Ishikawa (cell line): ENCODE results near the gene ENTPD1.

Experiments used
- CEBPB ChIP-seq: IDR thresholded peaks from 2 replicates; pipeline ENCODE4 v1.6.1; 2012
- CREB1 ChIP-seq: IDR thresholded peaks from 2 replicates; pipeline ENCODE4 v1.6.1; 2012; ENCODE audit warnings: low read depth
- EGR1 ChIP-seq: IDR thresholded peaks from 2 replicates; pipeline ENCODE4 v1.6.1; 2012
- EP300 ChIP-seq: IDR thresholded peaks from 2 replicates; pipeline ENCODE4 v1.6.1; 2012; ENCODE audit warnings: borderline replicate concordance
- FOXM1 ChIP-seq: IDR thresholded peaks from 2 replicates; pipeline ENCODE4 v1.6.1; 2012; ENCODE audit warnings: low read depth, borderline replicate concordance
- NFIC ChIP-seq: IDR thresholded peaks from 2 replicates; pipeline ENCODE4 v1.6.1; 2012
- RAD21 ChIP-seq: IDR thresholded peaks from 2 replicates; pipeline ENCODE4 v1.6.1; 2012; ENCODE audit warnings: low read depth
- TAF1 ChIP-seq: IDR thresholded peaks from 2 replicates; pipeline ENCODE4 v1.6.1; 2012; ENCODE audit warnings: low read depth, mild to moderate bottlenecking
- TCF12 ChIP-seq: IDR thresholded peaks from 2 replicates; pipeline ENCODE4 v1.6.1; 2012; ENCODE audit warnings: low read depth
- TEAD4 ChIP-seq: IDR thresholded peaks from 2 replicates; pipeline ENCODE4 v1.6.1; 2012
- YY1 ChIP-seq: IDR thresholded peaks from 2 replicates; pipeline ENCODE4 v1.6.1; 2012; ENCODE audit warnings: low read depth
- ZBTB7A ChIP-seq: IDR thresholded peaks from 2 replicates; pipeline ENCODE4 v1.6.1; 2012; ENCODE audit warnings: low read depth
- TF ChIP-seq, protein P1 (sequence below): IDR thresholded peaks from 2 replicates; pipeline ENCODE4 v1.6.1; 2012
- TF ChIP-seq, protein P2 (sequence below): IDR thresholded peaks from 2 replicates; pipeline ENCODE4 v1.6.1; 2012; ENCODE audit warnings: low read depth, mild to moderate bottlenecking
- TF ChIP-seq, protein P3 (sequence below): IDR thresholded peaks from 2 replicates; pipeline ENCODE4 v1.6.1; 2012

The ENTPD1 gene

DNA sequence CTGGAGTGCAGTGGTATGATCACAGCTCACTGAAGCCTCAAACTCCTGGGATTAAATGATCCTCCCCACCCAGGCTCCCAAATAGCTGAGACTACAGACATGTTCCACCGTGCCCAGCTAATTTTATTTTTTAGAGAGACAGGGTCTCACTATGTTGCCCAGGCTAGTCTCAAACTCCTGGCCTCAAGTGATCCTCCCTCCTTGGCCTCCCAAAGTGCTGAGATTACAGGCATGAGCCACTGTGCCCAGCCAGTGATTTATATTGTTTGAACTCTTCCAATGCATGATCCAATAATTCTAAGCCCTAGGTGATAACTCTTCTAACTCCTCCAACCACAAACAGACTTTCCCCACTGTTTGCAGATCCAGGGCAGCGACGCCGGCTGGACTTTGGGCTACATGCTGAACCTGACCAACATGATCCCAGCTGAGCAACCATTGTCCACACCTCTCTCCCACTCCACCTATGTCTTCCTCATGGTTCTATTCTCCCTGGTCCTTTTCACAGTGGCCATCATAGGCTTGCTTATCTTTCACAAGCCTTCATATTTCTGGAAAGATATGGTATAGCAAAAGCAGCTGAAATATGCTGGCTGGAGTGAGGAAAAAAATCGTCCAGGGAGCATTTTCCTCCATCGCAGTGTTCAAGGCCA is 110.0 kb downstream of the ENTPD1 start:
- TF ChIP-seq ZBTB7A (no peak), EGR1 (no peak), TEAD4 (no peak), YY1 (no peak)
- TF ChIP-seq, protein P1, sequence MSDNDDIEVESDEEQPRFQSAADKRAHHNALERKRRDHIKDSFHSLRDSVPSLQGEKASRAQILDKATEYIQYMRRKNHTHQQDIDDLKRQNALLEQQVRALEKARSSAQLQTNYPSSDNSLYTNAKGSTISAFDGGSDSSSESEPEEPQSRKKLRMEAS = no peak
- TF ChIP-seq, protein P2, sequence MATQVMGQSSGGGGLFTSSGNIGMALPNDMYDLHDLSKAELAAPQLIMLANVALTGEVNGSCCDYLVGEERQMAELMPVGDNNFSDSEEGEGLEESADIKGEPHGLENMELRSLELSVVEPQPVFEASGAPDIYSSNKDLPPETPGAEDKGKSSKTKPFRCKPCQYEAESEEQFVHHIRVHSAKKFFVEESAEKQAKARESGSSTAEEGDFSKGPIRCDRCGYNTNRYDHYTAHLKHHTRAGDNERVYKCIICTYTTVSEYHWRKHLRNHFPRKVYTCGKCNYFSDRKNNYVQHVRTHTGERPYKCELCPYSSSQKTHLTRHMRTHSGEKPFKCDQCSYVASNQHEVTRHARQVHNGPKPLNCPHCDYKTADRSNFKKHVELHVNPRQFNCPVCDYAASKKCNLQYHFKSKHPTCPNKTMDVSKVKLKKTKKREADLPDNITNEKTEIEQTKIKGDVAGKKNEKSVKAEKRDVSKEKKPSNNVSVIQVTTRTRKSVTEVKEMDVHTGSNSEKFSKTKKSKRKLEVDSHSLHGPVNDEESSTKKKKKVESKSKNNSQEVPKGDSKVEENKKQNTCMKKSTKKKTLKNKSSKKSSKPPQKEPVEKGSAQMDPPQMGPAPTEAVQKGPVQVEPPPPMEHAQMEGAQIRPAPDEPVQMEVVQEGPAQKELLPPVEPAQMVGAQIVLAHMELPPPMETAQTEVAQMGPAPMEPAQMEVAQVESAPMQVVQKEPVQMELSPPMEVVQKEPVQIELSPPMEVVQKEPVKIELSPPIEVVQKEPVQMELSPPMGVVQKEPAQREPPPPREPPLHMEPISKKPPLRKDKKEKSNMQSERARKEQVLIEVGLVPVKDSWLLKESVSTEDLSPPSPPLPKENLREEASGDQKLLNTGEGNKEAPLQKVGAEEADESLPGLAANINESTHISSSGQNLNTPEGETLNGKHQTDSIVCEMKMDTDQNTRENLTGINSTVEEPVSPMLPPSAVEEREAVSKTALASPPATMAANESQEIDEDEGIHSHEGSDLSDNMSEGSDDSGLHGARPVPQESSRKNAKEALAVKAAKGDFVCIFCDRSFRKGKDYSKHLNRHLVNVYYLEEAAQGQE = no peak
- TF ChIP-seq, protein P3, sequence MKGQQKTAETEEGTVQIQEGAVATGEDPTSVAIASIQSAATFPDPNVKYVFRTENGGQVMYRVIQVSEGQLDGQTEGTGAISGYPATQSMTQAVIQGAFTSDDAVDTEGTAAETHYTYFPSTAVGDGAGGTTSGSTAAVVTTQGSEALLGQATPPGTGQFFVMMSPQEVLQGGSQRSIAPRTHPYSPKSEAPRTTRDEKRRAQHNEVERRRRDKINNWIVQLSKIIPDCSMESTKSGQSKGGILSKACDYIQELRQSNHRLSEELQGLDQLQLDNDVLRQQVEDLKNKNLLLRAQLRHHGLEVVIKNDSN = no peak

DNA sequence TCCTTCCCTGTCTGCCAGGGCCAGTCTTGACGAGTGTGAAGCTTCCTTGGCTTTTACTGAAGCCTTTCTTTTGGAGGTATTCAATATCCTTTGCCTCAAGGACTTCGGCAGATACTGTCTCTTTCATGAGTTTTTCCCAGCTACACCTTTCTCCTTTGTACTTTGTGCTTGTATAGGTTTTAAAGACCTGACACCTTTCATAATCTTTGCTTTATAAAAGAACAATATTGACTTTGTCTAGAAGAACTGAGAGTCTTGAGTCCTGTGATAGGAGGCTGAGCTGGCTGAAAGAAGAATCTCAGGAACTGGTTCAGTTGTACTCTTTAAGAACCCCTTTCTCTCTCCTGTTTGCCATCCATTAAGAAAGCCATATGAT is 110.5 kb downstream of the ENTPD1 start:
- TF ChIP-seq EP300 = no peak
- TF ChIP-seq TEAD4 = no peak
- TF ChIP-seq, protein P3 = no peak
- TF ChIP-seq YY1 = no peak

DNA sequence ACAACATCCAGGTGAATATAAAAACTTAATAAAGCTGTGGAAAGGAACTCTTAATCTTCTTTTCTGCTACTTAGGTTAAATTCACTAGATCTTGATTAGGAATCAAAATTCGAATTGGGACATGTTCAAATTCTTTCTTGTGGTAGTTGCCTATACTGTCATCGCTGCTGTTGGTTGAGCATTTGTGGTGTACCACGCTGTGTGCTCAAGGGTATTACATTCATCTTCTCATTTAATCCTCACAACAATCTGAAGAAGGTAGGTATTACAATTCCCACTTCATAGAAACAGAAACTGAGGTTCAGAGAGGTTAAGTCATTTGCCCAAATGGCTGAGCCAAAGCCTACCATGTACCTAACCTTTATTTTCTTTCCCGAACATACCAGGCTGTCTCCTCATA is 111.9 kb downstream of the ENTPD1 start:
- TF ChIP-seq CEBPB = no peak
- TF ChIP-seq NFIC = no peak
- TF ChIP-seq, protein P1 = no peak
- TF ChIP-seq ZBTB7A = no peak

DNA sequence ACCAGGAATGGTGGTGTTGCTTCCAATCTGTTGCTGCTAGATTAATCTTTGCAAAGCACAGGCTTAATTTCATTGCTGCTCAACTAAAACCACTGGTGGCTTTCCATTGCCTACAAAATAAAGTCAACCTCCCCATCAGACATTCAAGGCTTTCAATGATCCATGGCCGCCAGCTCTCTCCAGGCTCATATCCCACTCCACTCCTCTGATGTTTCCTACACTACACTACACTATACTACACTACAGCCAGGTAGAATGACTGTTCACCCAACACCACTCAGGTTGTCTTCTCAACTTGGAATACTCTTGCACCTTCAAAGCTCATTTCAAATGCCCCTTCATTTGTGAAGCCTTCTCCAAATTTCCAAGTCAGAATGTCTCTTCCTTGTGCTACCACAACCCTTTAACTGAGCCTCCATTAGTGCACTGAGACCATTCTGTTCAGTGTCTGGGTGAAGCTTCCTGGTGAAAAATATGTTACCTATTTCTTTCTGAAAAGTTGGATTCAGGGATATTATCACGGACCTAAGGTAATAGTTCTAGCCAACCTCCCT is 116.3 kb downstream of the ENTPD1 start:
- TF ChIP-seq EGR1 (no peak), TEAD4 (no peak), CREB1 (no peak), NFIC (no peak), EP300 (no peak), TCF12 (no peak), RAD21 (no peak), TAF1 (no peak), CEBPB (no peak), FOXM1 (no peak), ZBTB7A (no peak), YY1 (no peak)
- TF ChIP-seq, protein P1 = no peak
- TF ChIP-seq, protein P3 = no peak
- TF ChIP-seq, protein P2 = no peak

DNA sequence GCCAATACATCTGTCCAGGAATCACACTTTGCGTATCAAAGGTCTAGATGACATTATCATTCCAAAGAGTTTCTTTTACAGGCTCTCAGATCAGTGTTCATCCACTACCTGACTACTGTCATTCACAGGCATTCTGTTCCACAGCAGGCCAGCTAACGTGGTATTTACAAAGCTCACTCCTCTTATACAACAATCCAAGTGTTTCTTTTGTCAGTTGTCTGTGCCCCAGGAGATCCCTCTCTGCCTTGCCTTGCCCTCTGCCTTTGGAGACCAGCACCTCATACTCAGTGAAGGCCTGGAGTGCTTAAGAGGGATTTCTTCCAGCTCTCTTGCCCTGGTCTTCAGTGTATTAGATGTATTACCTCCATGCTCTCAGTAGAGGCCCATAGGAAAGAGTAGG is 117.2 kb downstream of the ENTPD1 start:
- TF ChIP-seq ZBTB7A (no peak), FOXM1 (no peak), CEBPB (no peak), TEAD4 (no peak), NFIC (no peak), YY1 (no peak), EP300 (no peak), TCF12 (no peak)
- TF ChIP-seq, protein P3 = no peak
